ENCODE data around the gene ADGB. TPM values are rescaled to one million over a fixed set of nuclear protein-coding genes. Genes with fewer than 3 reads are reported as not detected.
"Not testable (repeated sequence)": the region's sequence is repeated elsewhere in the genome, so short reads cannot be mapped to it uniquely, and the experiment has no call there.

The ADGB gene
- polyA plus RNA-seq, 1 donor (not counting 4 experiments of a cell fraction or from before 2014, with no cell fraction given) = not detected

GRCh38 chr6:146795479-146796133 is 196.8 kb downstream of the ADGB start:
- no peaks in the 10 kb centered on the region for H3K36me3 ChIP-seq (ENCODE audit: control insufficient read depth in 2 of 2, extremely low read depth in 1 of 2, insufficient read depth in 2 of 2, low read length in 2 of 2)
- no peaks in the 10 kb centered on the region for H3K27me3 ChIP-seq (ENCODE audit: control insufficient read depth, extremely low read depth, insufficient read depth, low read length)
- dilution Hi-C loops (cut with MboI; ENCODE audit: extremely low pct_ligation_motif_present, low sequenced_read_pairs) = no loop called here
- no peak overlapping the region for H3K27ac ChIP-seq (ENCODE audit: control insufficient read depth, insufficient read depth, low read length)
- no peak overlapping the region for H2AFZ ChIP-seq (ENCODE audit: control insufficient read depth, low read length)
- DNase-seq (ENCODE audit: low read depth, low spot score) = no peak
- no peaks in the 10 kb centered on the region for H4K20me1 ChIP-seq (ENCODE audit: control insufficient read depth, extremely low read depth, insufficient read depth, low read length)
- FAIRE-seq = no peak
- H3K9me1 ChIP-seq (ENCODE audit: control insufficient read depth, extremely low read depth, insufficient read depth, low read length) = no peaks in the 10 kb centered on the region
- no peak for TF ChIP-seq EZH2 (IDR thresholded peaks at IDR 0.05; ENCODE audit: low read length)
- TF ChIP-seq CTCF (optimal IDR thresholded peaks at IDR 0.05 in 1 of 3, IDR thresholded peaks at IDR 0.05 in 1 of 3, conservative IDR thresholded peaks at IDR 0.05 in 1 of 3; ENCODE audit: extremely low read depth in 1 of 3, insufficient read depth in 2 of 3, low read length in 3 of 3) = no peak
- H3K4me3 ChIP-seq (ENCODE audit: control insufficient read depth in 2 of 3, extremely low read depth in 1 of 3, insufficient read depth in 2 of 3, low read depth in 1 of 3, low read length in 3 of 3) = no peak overlapping the region
- no peaks in the 10 kb centered on the region for H3K9me3 ChIP-seq (ENCODE audit: control insufficient read depth, low read depth, low read length)
- no peak overlapping the region for H3K4me2 ChIP-seq (ENCODE audit: control insufficient read depth, extremely low read depth, insufficient read depth, low read depth, low read length)
- H3K4me1 ChIP-seq (ENCODE audit: control insufficient read depth, extremely low read depth, insufficient read depth, low read length) = peaks cover 7% of the 10 kb centered on the region
- H3K9ac ChIP-seq (ENCODE audit: control insufficient read depth, extremely low read depth, insufficient read depth, low read length) = no peak overlapping the region
- no peaks in the 10 kb centered on the region for H3K79me2 ChIP-seq (ENCODE audit: control insufficient read depth, insufficient read depth, low read length)

GRCh38 chr6:146803167-146803566 is 204.4 kb downstream of the ADGB start:
- H3K4me2 ChIP-seq (ENCODE audit: control insufficient read depth, extremely low read depth, insufficient read depth, low read depth, low read length); H3K9ac ChIP-seq (ENCODE audit: control insufficient read depth, extremely low read depth, insufficient read depth, low read length); H3K36me3 ChIP-seq (ENCODE audit: control insufficient read depth in 2 of 2, extremely low read depth in 1 of 2, insufficient read depth in 2 of 2, low read length in 2 of 2); H3K4me3 ChIP-seq (ENCODE audit: control insufficient read depth in 2 of 3, extremely low read depth in 1 of 3, insufficient read depth in 2 of 3, low read depth in 1 of 3, low read length in 3 of 3); H4K20me1 ChIP-seq (ENCODE audit: control insufficient read depth, extremely low read depth, insufficient read depth, low read length); dilution Hi-C loops (cut with MboI; ENCODE audit: extremely low pct_ligation_motif_present, low sequenced_read_pairs); H3K9me3 ChIP-seq (ENCODE audit: control insufficient read depth, low read depth, low read length); H3K4me1 ChIP-seq (ENCODE audit: control insufficient read depth, extremely low read depth, insufficient read depth, low read length); H3K79me2 ChIP-seq (ENCODE audit: control insufficient read depth, insufficient read depth, low read length); DNase-seq (ENCODE audit: low read depth, low spot score); H2AFZ ChIP-seq (ENCODE audit: control insufficient read depth, low read length); H3K27ac ChIP-seq (ENCODE audit: control insufficient read depth, insufficient read depth, low read length); H3K27me3 ChIP-seq (ENCODE audit: control insufficient read depth, extremely low read depth, insufficient read depth, low read length); H3K9me1 ChIP-seq (ENCODE audit: control insufficient read depth, extremely low read depth, insufficient read depth, low read length); FAIRE-seq: not testable (repeated sequence)

GRCh38 chr6:146803601-146804000 is 204.8 kb downstream of the ADGB start:
- no peaks in the 10 kb centered on the region for H3K4me1 ChIP-seq (ENCODE audit: control insufficient read depth, extremely low read depth, insufficient read depth, low read length)
- H3K36me3 ChIP-seq (ENCODE audit: control insufficient read depth in 2 of 2, extremely low read depth in 1 of 2, insufficient read depth in 2 of 2, low read length in 2 of 2) = no peaks in the 10 kb centered on the region
- TF ChIP-seq CTCF (optimal IDR thresholded peaks at IDR 0.05 in 1 of 3, IDR thresholded peaks at IDR 0.05 in 1 of 3, conservative IDR thresholded peaks at IDR 0.05 in 1 of 3; ENCODE audit: extremely low read depth in 1 of 3, insufficient read depth in 2 of 3, low read length in 3 of 3) = no peak
- no peak for TF ChIP-seq EZH2 (IDR thresholded peaks at IDR 0.05; ENCODE audit: low read length)
- H2AFZ ChIP-seq (ENCODE audit: control insufficient read depth, low read length) = no peak overlapping the region
- DNase-seq (ENCODE audit: low read depth, low spot score) (no peak), FAIRE-seq (no peak)
- no peaks in the 10 kb centered on the region for H3K27me3 ChIP-seq (ENCODE audit: control insufficient read depth, extremely low read depth, insufficient read depth, low read length)
- H3K4me3 ChIP-seq (ENCODE audit: control insufficient read depth in 2 of 3, extremely low read depth in 1 of 3, insufficient read depth in 2 of 3, low read depth in 1 of 3, low read length in 3 of 3) = no peak overlapping the region
- no peaks in the 10 kb centered on the region for H3K9me1 ChIP-seq (ENCODE audit: control insufficient read depth, extremely low read depth, insufficient read depth, low read length)
- H4K20me1 ChIP-seq (ENCODE audit: control insufficient read depth, extremely low read depth, insufficient read depth, low read length) = no peaks in the 10 kb centered on the region
- no peak overlapping the region for H3K4me2 ChIP-seq (ENCODE audit: control insufficient read depth, extremely low read depth, insufficient read depth, low read depth, low read length)
- H3K27ac ChIP-seq (ENCODE audit: control insufficient read depth, insufficient read depth, low read length) = no peak overlapping the region
- no peak overlapping the region for H3K9ac ChIP-seq (ENCODE audit: control insufficient read depth, extremely low read depth, insufficient read depth, low read length)
- H3K79me2 ChIP-seq (ENCODE audit: control insufficient read depth, insufficient read depth, low read length) = no peaks in the 10 kb centered on the region
- dilution Hi-C loops (cut with MboI; ENCODE audit: extremely low pct_ligation_motif_present, low sequenced_read_pairs) = no loop called here
- no peaks in the 10 kb centered on the region for H3K9me3 ChIP-seq (ENCODE audit: control insufficient read depth, low read depth, low read length)

All from keratinocyte (primary cell).